ENCODE measurements around the gene UBP1.
"Not testable (repeated sequence)": the region's sequence is repeated elsewhere in the genome, so short reads cannot be mapped to it uniquely, and the experiment has no call there.

The UBP1 gene

GRCh38 chr3:33440328-33441224 lies at the start of gene UBP1:
UBP1 (minus strand) TSS chr3:33440405; CDS start chr3:33439848, 557 bp downstream.
- DNase-seq: peak; percentile 100

GRCh38 chr3:33488683-33489082 lies 48.5 kb upstream of the UBP1 start:
- DNase-seq: no peak

GRCh38 chr3:33488246-33488645 lies 48.0 kb upstream of the UBP1 start:
- DNase-seq: no peak

GRCh38 chr3:33482111-33482521 lies 41.9 kb upstream of the UBP1 start:
- no peak for DNase-seq

GRCh38 chr3:33474896-33475295 lies 34.7 kb upstream of the UBP1 start:
- no peak for DNase-seq

- DNase-seq: no peak
Measured at GRCh38 chr3:33473813-33474212, 33.6 kb upstream of the UBP1 start.

- no peak for DNase-seq
Measured at GRCh38 chr3:33467786-33468185, 27.6 kb upstream of the UBP1 start.

GRCh38 chr3:33461097-33461496 lies 20.9 kb upstream of the UBP1 start:
- DNase-seq: no peak

GRCh38 chr3:33459577-33459976 lies 19.4 kb upstream of the UBP1 start:
- not testable (repeated sequence) for DNase-seq

- no peak for DNase-seq
Measured at GRCh38 chr3:33458446-33458845, 18.2 kb upstream of the UBP1 start.

GRCh38 chr3:33456756-33457155 lies 16.6 kb upstream of the UBP1 start:
- no peak for DNase-seq

GRCh38 chr3:33453331-33453761 lies 13.1 kb upstream of the UBP1 start:
- DNase-seq: no peak

- DNase-seq: not testable (repeated sequence)
Measured at GRCh38 chr3:33451994-33452393, 11.8 kb upstream of the UBP1 start.

GRCh38 chr3:33447958-33448357 lies 7.8 kb upstream of the UBP1 start:
- no peak for DNase-seq

- not testable (repeated sequence) for DNase-seq
Measured at GRCh38 chr3:33447256-33447625, 7.0 kb upstream of the UBP1 start.

- DNase-seq: no peak
Measured at GRCh38 chr3:33442190-33442589, 2.0 kb upstream of the UBP1 start.

GRCh38 chr3:33441225-33441976 lies 1.2 kb upstream of the UBP1 start:
- DNase-seq: peak in 1 of 3 donors; percentile 18

GRCh38 chr3:33439546-33440327 lies 468 bp downstream of the UBP1 start:
- DNase-seq: peak in 1 of 3 donors; percentile 47

GRCh38 chr3:33438881-33439545 lies 1.2 kb downstream of the UBP1 start:
- DNase-seq: peak; percentile 21 to 59 (median 47)

GRCh38 chr3:33438284-33438668 lies 1.9 kb downstream of the UBP1 start:
- peak; percentile 66 to 72 (median 68) for DNase-seq

GRCh38 chr3:33437556-33438283 lies 2.5 kb downstream of the UBP1 start:
- DNase-seq: peak; percentile 71 to 77 (median 71)

GRCh38 chr3:33433843-33434242 lies 6.4 kb downstream of the UBP1 start:
- DNase-seq: no peak
